ENCODE results near the gene SCTR. TPM values are rescaled to one million over a fixed set of nuclear protein-coding genes. Genes with fewer than 3 reads are reported as not detected.

SCTR gene
- total and polyA plus RNA-seq, 11 donors, result 0.28 to 2.2 (median 0.44) TPM; not detected in 2

DNA sequence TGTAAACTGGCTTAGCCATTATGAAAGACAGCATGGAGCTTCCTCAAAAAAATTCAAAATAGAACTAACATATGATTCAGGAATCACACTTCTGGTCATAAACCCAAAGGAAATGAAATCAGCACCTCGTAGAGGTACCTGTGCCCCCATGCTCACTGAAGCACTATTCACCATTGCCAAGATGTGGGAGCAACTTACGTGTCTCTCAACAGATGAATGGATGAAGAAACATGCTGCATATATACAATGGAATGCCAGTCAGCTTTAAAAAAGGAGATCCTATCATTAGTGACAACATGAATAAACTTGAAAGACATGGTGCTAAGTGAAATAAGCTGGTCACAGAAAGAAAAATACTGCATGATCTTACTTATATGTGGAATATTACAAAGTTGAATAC, 8.2 kb downstream of the SCTR start:
- ATAC-seq (no peak), DNase-seq (no peak)
- TF ChIP-seq, protein P1, sequence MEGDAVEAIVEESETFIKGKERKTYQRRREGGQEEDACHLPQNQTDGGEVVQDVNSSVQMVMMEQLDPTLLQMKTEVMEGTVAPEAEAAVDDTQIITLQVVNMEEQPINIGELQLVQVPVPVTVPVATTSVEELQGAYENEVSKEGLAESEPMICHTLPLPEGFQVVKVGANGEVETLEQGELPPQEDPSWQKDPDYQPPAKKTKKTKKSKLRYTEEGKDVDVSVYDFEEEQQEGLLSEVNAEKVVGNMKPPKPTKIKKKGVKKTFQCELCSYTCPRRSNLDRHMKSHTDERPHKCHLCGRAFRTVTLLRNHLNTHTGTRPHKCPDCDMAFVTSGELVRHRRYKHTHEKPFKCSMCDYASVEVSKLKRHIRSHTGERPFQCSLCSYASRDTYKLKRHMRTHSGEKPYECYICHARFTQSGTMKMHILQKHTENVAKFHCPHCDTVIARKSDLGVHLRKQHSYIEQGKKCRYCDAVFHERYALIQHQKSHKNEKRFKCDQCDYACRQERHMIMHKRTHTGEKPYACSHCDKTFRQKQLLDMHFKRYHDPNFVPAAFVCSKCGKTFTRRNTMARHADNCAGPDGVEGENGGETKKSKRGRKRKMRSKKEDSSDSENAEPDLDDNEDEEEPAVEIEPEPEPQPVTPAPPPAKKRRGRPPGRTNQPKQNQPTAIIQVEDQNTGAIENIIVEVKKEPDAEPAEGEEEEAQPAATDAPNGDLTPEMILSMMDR (IDR thresholded peaks at IDR 0.05), result no peak
- TF ChIP-seq POLR2A (IDR thresholded peaks at IDR 0.05), result no peak
- peaks cover 0 to 8% (median 0%) of the 10 kb centered on the region in 9 donors for H3K27me3 ChIP-seq
- H3K27ac ChIP-seq, result no peak overlapping the region
- no peaks in the 10 kb centered on the region for H3K9me3 ChIP-seq
- H3K36me3 ChIP-seq, result no peaks in the 10 kb centered on the region
- intact Hi-C loops (cut with DNase I), result loop anchor here in 5 of 10 donors (2.0 to 10.0 kb wide), 4 partner anchors 139 to 146 kb away; no protein-coding TSS in a partner anchor
- H3K4me3 ChIP-seq, result no peak overlapping the region
- WGBS, 4 donors, result 79 to 87% (median 82%) methylated on average over 2 of the region's 2 CpGs
- no peaks in the 10 kb centered on the region for H3K4me1 ChIP-seq

DNA sequence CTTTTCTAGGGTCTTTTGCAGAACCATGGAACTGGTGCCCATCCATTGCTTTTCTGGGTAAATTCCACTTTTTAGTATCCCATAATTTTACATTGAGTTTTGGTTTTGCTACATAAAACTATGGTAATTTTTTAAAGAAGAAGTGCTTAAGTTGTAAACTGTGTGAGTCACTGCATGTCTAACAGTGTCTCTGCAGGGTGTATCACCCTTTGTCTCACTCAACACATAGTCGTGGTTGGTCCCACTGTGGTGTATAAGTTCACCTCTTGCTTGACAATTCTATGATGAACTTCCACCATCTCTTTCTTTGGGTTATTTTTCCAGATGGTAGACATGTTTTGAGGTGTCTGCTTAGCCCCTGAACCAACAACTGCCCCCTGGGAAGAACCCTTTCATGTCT, 10.5 kb downstream of the SCTR start:
- ATAC-seq (no peak), DNase-seq (no peak)
- 47 to 50% (median 50%) methylated on average over 1 of the region's 1 CpG for WGBS, 4 donors
- intact Hi-C loops (cut with DNase I), result loop anchor here in 1 of 10 donors (10.0 kb wide), 1 partner anchor 141 kb away; no protein-coding TSS in a partner anchor
- Histone ChIP-seq H3K36me3 (no peaks in the 10 kb centered on the region), H3K9me3 (no peaks in the 10 kb centered on the region), H3K27ac (no peak overlapping the region), H3K4me1 (no peaks in the 10 kb centered on the region), H3K27me3 (peaks cover 0 to 8% (median 0%) of the 10 kb centered on the region in 9 donors), H3K4me3 (no peak overlapping the region)
- TF ChIP-seq, protein P1 (IDR thresholded peaks at IDR 0.05), result no peak
- TF ChIP-seq POLR2A (IDR thresholded peaks at IDR 0.05), result no peak

DNA sequence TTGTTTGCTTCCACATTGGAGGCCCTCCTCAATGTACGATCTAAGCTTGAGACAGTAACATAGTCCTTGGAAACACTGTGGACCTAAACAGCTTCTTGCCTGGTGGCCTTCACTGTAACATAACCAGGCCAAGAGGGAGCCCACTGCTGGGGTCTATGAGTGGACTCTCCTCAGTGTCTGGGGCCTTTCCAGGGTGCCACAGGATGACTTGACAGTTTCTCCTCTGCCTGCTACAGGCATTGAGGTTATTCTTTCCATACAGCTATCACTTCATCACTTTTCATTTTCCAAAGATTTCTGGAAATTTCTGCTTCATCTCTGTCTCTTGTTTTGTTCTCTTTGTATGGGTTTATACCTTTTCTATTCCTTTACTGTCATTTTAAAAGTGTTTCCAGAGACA, 11.3 kb downstream of the SCTR start:
- H3K4me1 ChIP-seq, result no peaks in the 10 kb centered on the region
- ATAC-seq (no peak), DNase-seq (no peak)
- intact Hi-C loops (cut with DNase I), result loop anchor here in 1 of 10 donors (10.0 kb wide), 1 partner anchor 142 kb away; no protein-coding TSS in a partner anchor
- no peaks in the 10 kb centered on the region for H3K36me3 ChIP-seq
- no peaks in the 10 kb centered on the region for H3K9me3 ChIP-seq
- peaks cover 0 to 8% (median 0%) of the 10 kb centered on the region in 9 donors for H3K27me3 ChIP-seq
- H3K4me3 ChIP-seq, result no peak overlapping the region
- TF ChIP-seq POLR2A (IDR thresholded peaks at IDR 0.05), result no peak
- TF ChIP-seq, protein P1 (IDR thresholded peaks at IDR 0.05), result no peak
- H3K27ac ChIP-seq, result no peak overlapping the region
- 87 to 97% (median 91%) methylated on average over 1 of the region's 1 CpG for WGBS, 4 donors

DNA sequence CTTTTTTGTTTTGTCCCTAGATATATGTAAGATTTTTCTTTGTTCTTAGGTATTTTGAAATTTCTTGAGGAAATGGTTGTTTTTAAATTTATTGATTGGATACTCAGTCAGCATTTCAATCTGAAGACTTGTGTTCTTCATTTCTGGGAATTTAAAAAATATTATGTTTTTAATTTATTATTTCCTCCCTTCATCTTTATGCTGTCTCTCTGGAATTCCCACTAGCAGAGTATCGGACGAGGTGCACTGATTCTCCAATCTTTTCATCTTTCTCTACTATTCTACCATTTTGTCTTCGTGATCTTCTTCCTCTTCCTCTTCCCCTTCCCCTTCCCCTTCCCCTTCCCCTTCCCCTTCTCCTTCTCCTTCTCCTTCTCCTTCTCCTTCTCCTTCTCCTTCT, 12.3 kb downstream of the SCTR start:
- H3K4me1 ChIP-seq, result no peaks in the 10 kb centered on the region
- H3K4me3 ChIP-seq, result no peak overlapping the region
- 75 to 85% (median 82%) methylated on average over 3 of the region's 3 CpGs for WGBS, 4 donors
- ATAC-seq (no peak), DNase-seq (no peak)
- H3K27ac ChIP-seq, result no peak overlapping the region
- TF ChIP-seq, protein P1 (IDR thresholded peaks at IDR 0.05), result no peak
- no peak for TF ChIP-seq POLR2A (IDR thresholded peaks at IDR 0.05)
- H3K9me3 ChIP-seq, result no peaks in the 10 kb centered on the region
- peaks cover 0 to 8% (median 0%) of the 10 kb centered on the region in 9 donors for H3K27me3 ChIP-seq
- intact Hi-C loops (cut with DNase I), result loop anchor here in 1 of 10 donors (10.0 kb wide), 1 partner anchor 143 kb away; no protein-coding TSS in a partner anchor
- no peaks in the 10 kb centered on the region for H3K36me3 ChIP-seq

All from heart left ventricle (tissue), 16 donors.